Sigmoid colon (tissue), 7 donors: ENCODE data around the gene CNTN1. TPM values are rescaled to one million over a fixed set of nuclear protein-coding genes. Genes with fewer than 3 reads are reported as not detected.

Experiments
- DNase-seq: peaks from one replicate; pipeline ENCODE4 v3.0.0-alpha.2; 2019
- H3K27ac ChIP-seq, 4 donors: fragments of 200-600 bp; sonication (generic); one replicate each; pipeline ENCODE4 v1.5.1; 2016 to 2019; ENCODE audit warnings: mild to moderate bottlenecking in 1 of 4
- H3K27me3 ChIP-seq, 3 donors: fragments of 200-600 bp; sonication (generic); one replicate each; pipeline ENCODE4 v1.5.1; 2019; ENCODE audit warnings: mild to moderate bottlenecking in 1 of 3
- H3K36me3 ChIP-seq, 4 donors: fragments of 200-600 bp; sonication (generic); one replicate each; pipeline ENCODE4 v1.5.1; 2016 to 2019
- H3K4me1 ChIP-seq, 4 donors: fragments of 200-600 bp; sonication (generic); one replicate each; pipeline ENCODE4 v1.5.1; 2017 to 2019
- H3K4me3 ChIP-seq, 4 donors: fragments of 200-600 bp; sonication (generic); one replicate each; pipeline ENCODE4 v1.5.1; 2017 to 2019; ENCODE audit warnings: mild to moderate bottlenecking in 2 of 4, moderate library complexity in 1 of 4
- H3K9me3 ChIP-seq, 4 donors: fragments of 200-600 bp in 3 of 4; sonication (generic) in 3 of 4; one replicate each; pipeline versions ENCODE4 v1.5.1 to v1.6.1; 2013 to 2019
- CTCF ChIP-seq, 4 experiments: fragments of 450-650 bp in 3 of 4; fragments of 200-600 bp in 1 of 4; IDR thresholded peaks; one replicate each; pipeline ENCODE4 v1.5.1; 2016 to 2019; ENCODE audit warnings: antibody characterized with exemption in 4 of 4, mild to moderate bottlenecking in 3 of 4, moderate library complexity in 2 of 4
- EP300 ChIP-seq, 4 donors: sonication (generic); formaldehyde crosslinking; IDR thresholded peaks; one replicate each; pipeline ENCODE4 v1.6.1; 2017; ENCODE audit warnings: antibody characterized with exemption in 4 of 4
- POLR2A ChIP-seq, 2 donors: fragments of 450-650 bp; IDR thresholded peaks; one replicate each; pipeline ENCODE4 v1.6.1; 2016; ENCODE audit warnings: antibody characterized with exemption in 2 of 2, mild to moderate bottlenecking in 2 of 2, moderate library complexity in 2 of 2
- POLR2AphosphoS5 ChIP-seq, 4 donors: sonication (generic); formaldehyde crosslinking; IDR thresholded peaks; one replicate each; pipeline ENCODE4 v1.6.1; 2017; ENCODE audit warnings: antibody characterized with exemption in 4 of 4
- WGBS, 2 donors: extraction: QIAGEN DNeasy Blood & Tissue Kit; methylation state at CpG; one replicate each; pipeline ENCODE4 v1.1.7; 2013; 5-methylcytosine and 5-hydroxymethylcytosine counted together
- intact Hi-C: fragments of 100-400 bp; cut with DNase I; formaldehyde crosslinking; loops from one replicate; pipeline ENCODE4 v1.15.1; 2023
- polyA plus RNA-seq, 3 donors: library from polyadenylated mRNA; stranded (reverse); fragments of 200-250 nt; gene quantifications; one replicate each; pipeline ENCODE4 v1.2.3, GENCODE V29; 2013
- total RNA-seq, 4 donors: library from RNA; depleted of rRNA; stranded (reverse); fragments of >200 nt; gene quantifications; one replicate each; pipeline ENCODE4 v1.1.0, GENCODE V29; 2016
- donor health status: healthy with polysubstance abuse.
- donor health status: Bipolar disorder and iron deficiency.
- donor health status: healthy.

CNTN1 gene
- total and polyA plus RNA-seq, 7 donors, result 0.46 to 23.2 (median 5.9) TPM

GRCh38 chr12:41018010-41018409 is 325.8 kb downstream of the CNTN1 start:
- no peak overlapping the region for H3K4me3 ChIP-seq
- no peak for DNase-seq

GRCh38 chr12:41019461-41019860 is 327.2 kb downstream of the CNTN1 start:
- no peak for DNase-seq
- intact Hi-C loops, result no loop called here

More at GRCh38 chr12:41018010-41018409, 325.8 kb downstream of the CNTN1 start:
- intact Hi-C loops, result no loop called here
- peaks cover 0 to 23% (median 7%) of the 10 kb centered on the region in 4 donors for H3K4me1 ChIP-seq
- no peaks in the 10 kb centered on the region for H3K9me3 ChIP-seq
- no peaks in the 10 kb centered on the region for H3K27me3 ChIP-seq
- 87 to 88% methylated on average over 5 of the region's 5 CpGs for WGBS, 2 donors
- no peak overlapping the region for H3K27ac ChIP-seq
- TF ChIP-seq POLR2A (IDR thresholded peaks at IDR 0.05) (no peak), POLR2AphosphoS5 (IDR thresholded peaks at IDR 0.05) (no peak), EP300 (IDR thresholded peaks at IDR 0.05) (no peak)
- H3K36me3 ChIP-seq, result no peaks in the 10 kb centered on the region

GRCh38 chr12:41023836-41024235 is 331.6 kb downstream of the CNTN1 start:
- WGBS, 2 donors, result 13 to 44% methylated on average over 1 of the region's 1 CpG
- no peaks in the 10 kb centered on the region for H3K36me3 ChIP-seq
- intact Hi-C loops, result no loop called here
- peaks cover 0 to 9% (median 0%) of the 10 kb centered on the region in 4 donors for H3K4me1 ChIP-seq
- no peak for TF ChIP-seq POLR2AphosphoS5 (IDR thresholded peaks at IDR 0.05)
- TF ChIP-seq POLR2A (IDR thresholded peaks at IDR 0.05), result no peak
- no peaks in the 10 kb centered on the region for H3K9me3 ChIP-seq
- no peak for DNase-seq
- no peaks in the 10 kb centered on the region for H3K27me3 ChIP-seq
- H3K4me3 ChIP-seq, result no peak overlapping the region
- H3K27ac ChIP-seq, result no peak overlapping the region

More at GRCh38 chr12:41019461-41019860, 327.2 kb downstream of the CNTN1 start:
- no peak overlapping the region for H3K27ac ChIP-seq
- TF ChIP-seq POLR2AphosphoS5 (IDR thresholded peaks at IDR 0.05) (no peak), POLR2A (IDR thresholded peaks at IDR 0.05) (no peak), EP300 (IDR thresholded peaks at IDR 0.05) (no peak), CTCF (IDR thresholded peaks at IDR 0.05) (no peak)
- H3K4me3 ChIP-seq, result no peak overlapping the region
- no peaks in the 10 kb centered on the region for H3K36me3 ChIP-seq
- no peaks in the 10 kb centered on the region for H3K9me3 ChIP-seq
- H3K27me3 ChIP-seq, result no peaks in the 10 kb centered on the region
- peaks cover 0 to 13% (median 1%) of the 10 kb centered on the region in 4 donors for H3K4me1 ChIP-seq

- Histone ChIP-seq H3K36me3 (no peaks in the 10 kb centered on the region), H3K9me3 (no peaks in the 10 kb centered on the region), H3K4me1 (no peaks in the 10 kb centered on the region), H3K4me3 (no peak overlapping the region), H3K27ac (no peak overlapping the region), H3K27me3 (no peaks in the 10 kb centered on the region)
- 19 to 67% methylated on average over 1 of the region's 1 CpG for WGBS, 2 donors
- intact Hi-C loops, result no loop called here
- no peak for DNase-seq
- TF ChIP-seq POLR2AphosphoS5 (IDR thresholded peaks at IDR 0.05) (no peak), POLR2A (IDR thresholded peaks at IDR 0.05) (no peak), EP300 (IDR thresholded peaks at IDR 0.05) (no peak), CTCF (IDR thresholded peaks at IDR 0.05) (no peak)
Observed at GRCh38 chr12:41026151-41026550, 333.9 kb downstream of the CNTN1 start.

- intact Hi-C loops, result no loop called here
- peaks cover 0 to 10% (median 6%) of the 10 kb centered on the region in 4 donors for H3K4me1 ChIP-seq
Observed at GRCh38 chr12:41032386-41032785, 340.1 kb downstream of the CNTN1 start.

More at GRCh38 chr12:41032386-41032785, 340.1 kb downstream of the CNTN1 start:
- TF ChIP-seq POLR2AphosphoS5 (IDR thresholded peaks at IDR 0.05) (no peak), EP300 (IDR thresholded peaks at IDR 0.05) (no peak), POLR2A (IDR thresholded peaks at IDR 0.05) (no peak), CTCF (IDR thresholded peaks at IDR 0.05) (no peak)
- Histone ChIP-seq H3K9me3 (no peaks in the 10 kb centered on the region), H3K27ac (no peak overlapping the region), H3K27me3 (no peaks in the 10 kb centered on the region), H3K4me3 (no peak overlapping the region), H3K36me3 (no peaks in the 10 kb centered on the region)
- DNase-seq, result no peak
